Activated CD4-positive, alpha-beta T cell treated with anti-CD3 and anti-CD28 coated beads, Interleukin-2, amount 50 U/mL, for 48 hours (primary cell): ENCODE measurements around the gene TMEM218.

ENCODE experiments used
- DNase-seq, 2 experiments: peaks; one replicate each; pipeline ENCODE4 v3.0.0-alpha.2; 2020

TMEM218 gene

GRCh38 chr11:125049164-125049792 lies 62.1 kb downstream of the TMEM218 start:
- no peak for DNase-seq
